ENCODE measurements around the gene MRGPRX1.

GRCh38 chr11:18956630-18957029, 17.4 kb upstream of the MRGPRX1 start:
- TF ChIP-seq CTCF (IDR thresholded peaks at IDR 0.05), result no peak
- no peak for TF ChIP-seq POLR2A (IDR thresholded peaks at IDR 0.05)

Data from heart left ventricle (tissue), 13 donors.